MM.1S (cell line): ENCODE results near the gene GZMM.

Experiments
- DNase-seq: peaks from one replicate; pipeline ENCODE4 v3.0.0-alpha.2; 2015
- H2AFZ ChIP-seq: fragments of 300-600 bp; sonication (generic); 2 replicates; pipeline ENCODE4 v1.6.0; 2016; ENCODE audit warnings: antibody characterized with exemption, low read length
- H3F3A ChIP-seq: fragments of 300-600 bp; sonication (generic); 2 replicates; pipeline ENCODE4 v1.6.1; 2016; ENCODE audit warnings: mild to moderate bottlenecking, antibody characterized with exemption, low read length, moderate library complexity, mixed read lengths; ENCODE audit not compliant: insufficient read depth
- H3K27ac ChIP-seq: fragments of 300-600 bp; sonication (generic); 2 replicates; pipeline ENCODE4 v1.5.1; 2016; ENCODE audit warnings: mild to moderate bottlenecking, low read length
- H3K27me3 ChIP-seq: fragments of 300-600 bp; sonication (generic); replicated peaks from 2 replicates; pipeline ENCODE4 v1.6.0; 2016; ENCODE audit warnings: low read length; ENCODE audit not compliant: insufficient read depth
- H3K36me3 ChIP-seq: fragments of 300-600 bp; sonication (generic); replicated peaks from 2 replicates; pipeline ENCODE4 v1.6.1; 2016; ENCODE audit warnings: mild to moderate bottlenecking, low read length, mixed read lengths; ENCODE audit not compliant: insufficient read depth
- H3K4me1 ChIP-seq: fragments of 300-600 bp; sonication (generic); 2 replicates; pipeline ENCODE4 v1.6.1; 2016; ENCODE audit warnings: low read length, mixed read lengths
- H3K4me2 ChIP-seq: fragments of 300-600 bp; sonication (generic); 2 replicates; pipeline ENCODE4 v1.6.0; 2016; ENCODE audit warnings: low read depth, low read length
- H3K4me3 ChIP-seq: fragments of 300-600 bp; sonication (generic); 2 replicates; pipeline ENCODE4 v1.5.1; 2016; ENCODE audit warnings: low read length, mixed read lengths
- H3K79me2 ChIP-seq: fragments of 300-600 bp; sonication (generic); 2 replicates; pipeline ENCODE4 v1.6.1; 2016; ENCODE audit warnings: mixed run types, low read length, mixed read lengths
- H3K9ac ChIP-seq: fragments of 300-600 bp; sonication (generic); 2 replicates; pipeline ENCODE4 v1.6.1; 2016; ENCODE audit warnings: low read length, mixed read lengths
- H3K9me2 ChIP-seq: fragments of 300-600 bp; sonication (generic); replicated peaks from 2 replicates; pipeline ENCODE4 v1.6.1; 2016; ENCODE audit warnings: mild to moderate bottlenecking, low read length, mixed read lengths; ENCODE audit not compliant: insufficient read depth
- H3K9me3 ChIP-seq: fragments of 300-600 bp; sonication (generic); replicated peaks from 2 replicates; pipeline ENCODE4 v1.6.1; 2016; ENCODE audit warnings: mild to moderate bottlenecking, low read length, mixed read lengths; ENCODE audit not compliant: insufficient read depth
- H4K20me1 ChIP-seq: fragments of 300-600 bp; sonication (generic); 2 replicates; pipeline ENCODE4 v1.6.1; 2016; ENCODE audit warnings: mild to moderate bottlenecking, low read length, moderate library complexity, mixed read lengths; ENCODE audit not compliant: insufficient read depth
- CTCF ChIP-seq: fragments of 300-600 bp; sonication (generic); IDR thresholded peaks from 2 replicates; pipeline ENCODE4 v1.5.1; 2016; ENCODE audit warnings: antibody characterized with exemption, low read length, mixed read lengths
- EZH2 ChIP-seq: fragments of 300-600 bp; sonication (generic); optimal IDR thresholded peaks from 2 replicates; pipeline ENCODE3; 2017; ENCODE audit warnings: low read depth, mild to moderate bottlenecking, antibody characterized with exemption, low read length, mixed read lengths
- EZH2phosphoT487 ChIP-seq: fragments of 300-600 bp; sonication (generic); IDR thresholded peaks from 2 replicates; pipeline ENCODE4 v1.6.1; 2018; ENCODE audit warnings: antibody characterized with exemption, low read length

GZMM gene

GRCh38 chr19:573519-573825 is 29.6 kb downstream of the GZMM start:
- Histone ChIP-seq H3K27me3 (no peaks in the 10 kb centered on the region), H3K9me2 (no peaks in the 10 kb centered on the region), H3K79me2 (peaks cover 60% of the 10 kb centered on the region), H3F3A (peaks cover 14% of the 10 kb centered on the region), H3K4me2 (peak overlapping the region; percentile 98), H4K20me1 (peaks cover 20% of the 10 kb centered on the region), H3K9ac (peak overlapping the region; percentile 99), H3K27ac (no peak overlapping the region), H2AFZ (0 out of 2 replicates have a peak overlapping the region, but pooled peaks have one; percentile 84), H3K9me3 (no peaks in the 10 kb centered on the region), H3K4me1 (peaks cover 8% of the 10 kb centered on the region; the same call in 1 of the 2 replicates), H3K4me3 (peak overlapping the region; percentile 95), H3K36me3 (peaks cover 4% of the 10 kb centered on the region; the same call in 1 of the 2 replicates)
- no peak for TF ChIP-seq EZH2
- TF ChIP-seq EZH2phosphoT487 = no peak
- no peak for TF ChIP-seq CTCF
- DNase-seq = no peak

DNA sequence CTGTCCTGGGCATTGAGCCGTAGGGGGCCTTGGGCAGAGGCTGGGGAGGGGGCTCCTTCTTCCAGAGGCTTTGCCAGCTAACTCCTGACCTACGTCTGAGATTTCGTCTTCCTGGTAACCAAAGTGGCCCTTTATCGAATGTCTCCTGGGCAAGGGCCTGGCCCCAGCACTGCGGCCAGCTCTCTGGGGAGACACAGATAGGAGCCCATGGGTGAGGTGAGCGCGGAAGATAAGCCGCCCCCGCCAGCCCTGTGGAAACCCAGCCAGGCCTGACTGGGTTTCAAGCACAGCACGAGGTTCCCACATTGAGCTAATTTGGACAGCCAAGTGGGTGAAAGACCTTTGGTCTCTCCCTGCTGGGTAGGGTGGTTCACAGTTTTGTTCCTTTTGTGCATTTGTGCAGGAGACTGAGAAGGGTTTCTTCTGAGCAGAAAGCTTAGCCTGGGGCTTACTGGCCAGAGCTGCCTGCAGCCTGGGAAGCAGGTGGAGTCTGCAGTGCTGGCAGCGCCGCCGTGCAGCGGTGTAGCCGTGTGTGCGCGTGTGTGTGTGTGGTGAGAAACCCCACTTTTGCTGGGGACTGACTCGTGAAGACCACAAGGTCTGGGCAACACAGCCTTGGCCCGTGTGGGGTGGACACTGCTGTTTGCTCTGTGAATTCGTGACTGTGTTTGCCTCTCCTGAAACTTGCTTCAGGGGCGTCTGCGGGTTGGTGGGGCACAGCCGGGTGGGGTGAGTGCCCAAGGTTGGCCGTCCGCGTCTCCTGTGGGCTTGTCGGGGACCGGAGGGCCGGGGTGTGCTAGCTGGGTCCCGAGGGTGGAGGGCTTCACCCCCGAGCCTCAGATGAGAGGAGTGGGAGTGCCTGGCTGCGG is 31.0 kb downstream of the GZMM start:
- H3K9me3 ChIP-seq = no peaks in the 10 kb centered on the region
- TF ChIP-seq EZH2 (no peak), CTCF (no peak), EZH2phosphoT487 (no peak)
- H3K36me3 ChIP-seq = peaks cover 4% of the 10 kb centered on the region; the same call in 1 of the 2 replicates
- H3K4me1 ChIP-seq = peaks cover 8% of the 10 kb centered on the region; the same call in 1 of the 2 replicates
- no peaks in the 10 kb centered on the region for H3K27me3 ChIP-seq
- H3K4me2 ChIP-seq = peak overlapping the region; percentile 14; the same call in 1 of the 2 replicates
- no peak overlapping the region for H3K4me3 ChIP-seq
- H3F3A ChIP-seq = peaks cover 14% of the 10 kb centered on the region
- no peak for DNase-seq
- H3K27ac ChIP-seq = no peak overlapping the region
- H3K9ac ChIP-seq = no peak overlapping the region
- H3K9me2 ChIP-seq = no peaks in the 10 kb centered on the region
- peaks cover 74% of the 10 kb centered on the region for H3K79me2 ChIP-seq
- H4K20me1 ChIP-seq = peaks cover 27% of the 10 kb centered on the region
- no peak overlapping the region for H2AFZ ChIP-seq

GRCh38 chr19:575527-576506 is 32.0 kb downstream of the GZMM start:
- no peaks in the 10 kb centered on the region for H3K9me3 ChIP-seq
- DNase-seq = no peak
- H3K27me3 ChIP-seq = no peaks in the 10 kb centered on the region
- H2AFZ ChIP-seq = no peak overlapping the region
- H3K36me3 ChIP-seq = peaks cover 4% of the 10 kb centered on the region; the same call in 1 of the 2 replicates
- H4K20me1 ChIP-seq = peaks cover 27% of the 10 kb centered on the region
- H3K27ac ChIP-seq = no peak overlapping the region
- H3K4me3 ChIP-seq = no peak overlapping the region
- H3K4me2 ChIP-seq = no peak overlapping the region
- peaks cover 8% of the 10 kb centered on the region; the same call in 1 of the 2 replicates for H3K4me1 ChIP-seq
- H3K79me2 ChIP-seq = peaks cover 81% of the 10 kb centered on the region
- H3F3A ChIP-seq = peaks cover 13% of the 10 kb centered on the region
- TF ChIP-seq EZH2 (no peak), CTCF (no peak), EZH2phosphoT487 (no peak)
- no peaks in the 10 kb centered on the region for H3K9me2 ChIP-seq
- H3K9ac ChIP-seq = no peak overlapping the region
